GM12801 (cell line): Measurements from ENCODE around the gene USP8.

Source experiments
- TF ChIP-seq, protein P1 (sequence below): IDR thresholded peaks from one replicate; pipeline ENCODE4 v1.5.1; 2011; ENCODE audit warnings: control low read depth; ENCODE audit not compliant: insufficient read length; ENCODE audit errors: extremely low read depth

Gene USP8

DNA sequence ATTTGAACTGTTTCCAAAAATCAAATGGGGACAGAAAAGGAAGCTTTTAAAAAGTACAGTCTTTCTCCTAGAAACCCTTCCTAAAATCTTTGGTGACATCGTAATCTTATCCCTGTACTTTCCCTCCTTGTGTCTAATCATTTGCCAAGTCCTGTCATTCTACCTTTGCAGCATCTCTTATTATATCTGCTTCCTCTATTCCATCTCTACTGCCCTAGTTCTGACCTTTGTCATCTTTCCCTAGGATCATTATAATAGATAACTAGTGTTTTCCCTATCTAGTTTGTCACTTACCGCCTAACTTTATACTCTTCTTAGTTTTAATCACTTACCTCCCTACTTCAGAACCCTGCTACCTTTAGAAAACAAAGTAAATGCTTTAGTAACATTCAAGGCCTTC is 11.6 kb downstream of the USP8 start:
- TF ChIP-seq, protein P1, sequence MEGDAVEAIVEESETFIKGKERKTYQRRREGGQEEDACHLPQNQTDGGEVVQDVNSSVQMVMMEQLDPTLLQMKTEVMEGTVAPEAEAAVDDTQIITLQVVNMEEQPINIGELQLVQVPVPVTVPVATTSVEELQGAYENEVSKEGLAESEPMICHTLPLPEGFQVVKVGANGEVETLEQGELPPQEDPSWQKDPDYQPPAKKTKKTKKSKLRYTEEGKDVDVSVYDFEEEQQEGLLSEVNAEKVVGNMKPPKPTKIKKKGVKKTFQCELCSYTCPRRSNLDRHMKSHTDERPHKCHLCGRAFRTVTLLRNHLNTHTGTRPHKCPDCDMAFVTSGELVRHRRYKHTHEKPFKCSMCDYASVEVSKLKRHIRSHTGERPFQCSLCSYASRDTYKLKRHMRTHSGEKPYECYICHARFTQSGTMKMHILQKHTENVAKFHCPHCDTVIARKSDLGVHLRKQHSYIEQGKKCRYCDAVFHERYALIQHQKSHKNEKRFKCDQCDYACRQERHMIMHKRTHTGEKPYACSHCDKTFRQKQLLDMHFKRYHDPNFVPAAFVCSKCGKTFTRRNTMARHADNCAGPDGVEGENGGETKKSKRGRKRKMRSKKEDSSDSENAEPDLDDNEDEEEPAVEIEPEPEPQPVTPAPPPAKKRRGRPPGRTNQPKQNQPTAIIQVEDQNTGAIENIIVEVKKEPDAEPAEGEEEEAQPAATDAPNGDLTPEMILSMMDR = no peak

DNA sequence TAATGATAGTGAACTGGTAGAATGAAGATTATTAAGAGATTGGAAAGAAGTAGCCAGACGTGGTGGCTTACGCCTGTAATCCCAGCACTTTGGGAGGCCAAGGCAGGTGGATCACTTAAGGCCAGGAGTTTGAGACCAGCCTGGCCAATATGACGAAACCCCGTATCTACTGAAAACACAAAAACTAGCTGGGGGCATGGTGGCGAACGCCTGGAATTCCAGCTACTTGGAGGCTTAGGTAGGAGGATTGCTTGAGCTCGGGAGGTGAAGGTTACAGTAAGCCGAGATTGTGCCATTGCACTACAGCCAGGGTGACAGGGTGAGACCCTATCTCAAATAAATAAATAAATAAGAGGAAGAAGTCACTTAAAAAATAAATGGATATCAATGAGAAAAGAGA is 14.0 kb downstream of the USP8 start:
- TF ChIP-seq, protein P1 = no peak

DNA sequence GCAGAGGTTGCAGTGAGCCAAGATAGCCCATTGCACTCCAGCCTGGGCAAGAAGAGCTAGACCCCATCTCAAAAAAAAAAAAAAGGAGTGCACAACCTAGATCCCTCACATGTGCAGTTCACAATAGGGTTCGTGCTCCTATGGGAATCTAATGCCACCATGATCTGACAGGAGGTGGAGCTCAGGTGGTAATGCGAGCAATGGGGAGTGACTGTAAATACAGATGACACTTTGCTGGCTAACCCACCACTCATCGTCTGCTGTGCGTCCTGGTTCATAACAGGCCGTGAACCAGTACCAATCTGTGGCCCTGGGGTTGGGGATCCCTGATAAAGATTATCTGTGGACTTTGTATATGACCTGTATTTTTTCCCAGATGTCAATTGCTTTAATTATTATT is 16.7 kb downstream of the USP8 start:
- TF ChIP-seq, protein P1 = no peak

DNA sequence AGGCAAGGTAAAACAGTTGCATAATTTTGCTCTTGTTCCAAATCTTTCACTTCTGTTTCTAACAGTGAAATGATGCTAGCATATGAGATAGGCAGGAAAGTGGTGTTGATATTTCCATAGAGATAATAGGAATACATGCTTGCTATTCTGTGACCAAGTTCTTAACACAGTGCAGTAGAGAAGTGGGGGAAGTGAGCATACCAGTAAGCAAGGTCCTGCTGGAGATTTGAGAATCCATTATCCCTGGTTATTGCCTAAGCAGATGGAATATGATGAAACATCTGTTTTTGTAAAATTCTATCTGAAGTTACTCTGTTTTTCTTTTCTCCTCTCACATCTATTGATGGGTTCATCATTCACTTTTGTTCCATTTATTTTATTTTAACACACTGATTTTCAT is 28.7 kb downstream of the USP8 start:
- TF ChIP-seq, protein P1 = no peak

DNA sequence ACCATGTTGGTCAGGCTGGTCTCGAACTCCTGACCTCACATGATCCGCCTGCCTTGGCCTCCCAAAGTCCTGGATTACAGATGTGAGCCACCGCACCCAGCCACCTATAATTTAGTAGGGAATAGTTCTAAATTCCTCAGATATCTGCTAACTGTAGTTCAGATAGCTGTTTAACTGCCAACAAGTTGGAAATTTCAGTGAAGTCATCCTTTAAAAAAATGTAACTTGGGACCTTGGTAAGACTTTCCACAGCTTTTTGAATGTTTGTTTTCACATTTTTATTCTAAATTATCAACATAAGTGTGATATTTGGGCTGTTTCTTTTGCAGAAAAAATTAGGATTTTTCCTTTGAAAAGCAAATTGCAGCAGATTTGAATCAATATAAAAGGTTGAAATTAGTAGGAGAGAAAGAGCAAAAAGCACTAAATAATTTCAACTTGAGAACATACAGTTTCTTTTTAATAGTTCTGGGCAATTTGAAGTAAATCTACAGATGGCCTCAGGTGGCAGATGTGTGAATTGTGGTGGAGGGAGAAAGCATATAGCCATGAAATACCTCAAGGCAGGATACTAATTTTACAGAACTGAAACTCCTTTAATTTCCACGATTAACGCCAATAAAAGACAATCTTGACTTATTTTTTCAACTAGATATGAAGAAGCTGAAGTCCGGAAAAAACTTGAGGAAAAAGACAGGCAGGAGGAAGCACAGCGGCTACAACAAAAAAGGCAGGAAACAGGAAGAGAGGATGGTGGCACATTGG is 34.3 kb downstream of the USP8 start:
- TF ChIP-seq, protein P1 = no peak

DNA sequence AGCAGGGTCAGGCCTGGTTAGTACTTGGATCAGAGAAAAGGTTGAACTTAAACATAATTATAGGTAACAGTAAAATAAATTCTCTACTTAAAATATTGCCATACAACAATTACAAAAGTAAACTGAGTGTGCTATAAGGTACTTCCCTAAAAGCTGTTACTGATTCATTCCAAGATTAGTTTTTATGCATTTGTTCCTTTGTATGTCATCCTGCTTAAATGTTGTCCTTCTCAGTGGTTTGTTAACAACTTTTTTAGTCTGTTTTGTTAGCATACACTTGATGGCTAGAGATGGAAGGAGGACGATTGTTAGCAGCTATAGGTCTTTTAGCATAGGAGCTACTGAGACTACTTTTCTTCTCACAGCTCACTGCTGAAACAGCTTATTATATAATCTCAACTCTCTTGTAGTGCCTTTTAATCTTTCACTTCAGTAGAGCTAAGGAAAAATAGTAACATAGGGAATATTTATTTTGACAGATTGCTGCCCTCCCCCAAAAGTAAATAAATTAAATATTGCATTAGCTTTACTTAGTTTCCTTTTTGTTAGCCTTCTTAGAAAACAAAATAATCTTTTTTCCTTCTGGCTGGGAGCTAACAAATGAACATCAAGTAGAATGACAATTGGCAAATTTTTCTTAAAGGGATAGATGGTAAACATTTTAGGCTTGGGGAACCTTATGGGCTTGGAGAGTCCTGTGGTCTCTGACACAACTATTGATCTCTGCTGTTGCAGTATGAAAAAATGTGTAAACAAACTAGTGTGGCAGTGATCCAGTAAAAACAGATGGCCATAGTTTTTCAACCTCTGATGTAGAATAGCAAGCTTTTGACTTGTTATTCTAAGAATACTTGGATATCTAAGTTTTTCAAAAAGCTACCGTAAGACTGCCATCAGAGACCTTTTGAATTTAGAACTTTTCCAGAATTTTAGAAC is 39.5 kb downstream of the USP8 start:
- TF ChIP-seq, protein P1 = no peak

DNA sequence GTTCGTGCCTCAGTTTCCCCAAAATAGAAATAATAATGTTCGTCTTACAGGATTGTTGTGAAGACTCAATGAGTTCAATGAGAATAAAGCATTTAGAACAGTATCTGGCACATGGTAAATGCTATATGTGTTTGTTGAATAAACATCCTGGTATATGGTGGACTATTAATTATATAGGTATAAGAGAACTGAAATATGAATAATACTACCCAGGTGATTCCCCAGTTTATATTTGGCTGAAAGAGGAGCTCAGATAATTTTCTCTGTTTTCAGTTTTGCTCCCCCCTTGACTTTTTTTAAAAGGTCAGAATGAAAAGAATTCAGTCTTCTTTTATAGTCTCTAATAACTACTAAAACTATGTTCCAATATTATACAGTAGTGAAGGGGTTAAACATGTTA is 46.9 kb downstream of the USP8 start:
- TF ChIP-seq, protein P1 = no peak
